Measurements from ENCODE around the gene COQ9.
"Not testable (repeated sequence)": the region's sequence is repeated elsewhere in the genome, so short reads cannot be mapped to it uniquely, and the experiment has no call there.

Gene COQ9

GRCh38 chr16:57447186-57447962 lies at the start of gene COQ9, which contains the start of gene CIAPIN1:
Gene COQ9 (plus strand): TSS chr16:57447479. CDS start chr16:57447506, 27 bp downstream.
Gene CIAPIN1 (minus strand): TSS chr16:57447385. CDS start chr16:57440928, 6,457 bp downstream.
- DNase-seq = peak; percentile 73

DNA sequence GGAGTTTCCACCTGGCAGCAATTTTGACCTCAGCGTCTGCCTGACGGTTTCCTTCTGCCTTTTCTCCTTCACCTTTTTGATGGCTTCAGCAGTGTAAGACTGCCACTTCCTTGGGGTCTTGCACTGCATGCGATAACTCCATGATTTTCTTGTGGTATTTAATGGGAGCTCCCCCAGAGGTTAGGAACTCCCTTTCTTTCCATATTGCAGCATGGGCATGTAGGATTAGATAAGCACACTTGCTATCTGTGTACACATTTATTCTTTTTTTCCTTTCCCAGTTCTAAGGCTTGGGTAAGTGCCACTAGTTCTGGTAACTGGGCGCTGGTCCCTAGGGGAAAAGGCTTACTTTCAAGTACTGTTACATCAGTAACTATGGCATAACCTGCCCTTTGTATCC lies 49.8 kb upstream of the COQ9 start:
- DNase-seq = not testable (repeated sequence)

DNA sequence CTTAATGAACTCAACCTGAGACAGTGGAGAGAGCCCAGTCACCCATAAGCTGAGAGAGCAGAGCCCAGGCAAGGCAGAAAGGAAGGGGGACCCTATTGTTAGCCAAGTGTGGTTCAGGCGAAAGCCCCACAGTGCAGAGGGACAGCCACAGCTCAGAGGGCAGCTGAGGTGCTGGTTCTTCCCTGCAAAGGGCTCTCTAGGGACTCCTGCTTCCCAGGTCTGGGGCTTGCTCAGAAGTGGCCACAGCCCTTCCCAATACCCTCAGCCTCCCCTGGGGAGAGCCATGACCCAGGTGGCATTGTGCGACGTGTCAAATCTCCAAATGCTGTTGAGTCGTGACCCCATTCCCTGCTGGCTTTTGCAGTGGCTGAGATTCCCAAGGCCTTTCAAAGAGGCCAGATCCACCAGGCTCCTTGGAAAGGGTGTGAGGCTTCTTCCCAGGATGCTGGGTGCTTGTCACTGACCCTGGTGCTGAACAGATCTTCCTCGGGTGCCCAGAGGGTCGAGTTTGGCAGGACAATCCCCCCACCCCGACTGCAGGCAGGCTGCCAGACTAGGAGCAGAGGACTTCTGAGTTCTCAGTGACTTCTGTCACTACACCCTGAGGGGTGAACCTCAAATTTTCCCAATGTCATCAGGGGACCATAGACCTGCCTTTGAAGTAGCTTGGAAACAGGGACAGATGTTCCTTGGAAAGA lies 45.2 kb upstream of the COQ9 start:
- no peak for DNase-seq

GRCh38 chr16:57403965-57404817 lies 43.1 kb upstream of the COQ9 start, which contains the start of gene CCL17:
Gene CCL17 (plus strand): TSS chr16:57404767. CDS start chr16:57413933, 9,166 bp downstream.
- DNase-seq = no peak

- DNase-seq = no peak
Observed at GRCh38 chr16:57405097-57405496, 42.2 kb upstream of the COQ9 start.

GRCh38 chr16:57406881-57407280 lies 40.4 kb upstream of the COQ9 start:
- DNase-seq = no peak

- DNase-seq = no peak
Observed at GRCh38 chr16:57407521-57408353, 39.5 kb upstream of the COQ9 start.

GRCh38 chr16:57409065-57409464 lies 38.2 kb upstream of the COQ9 start:
- no peak for DNase-seq

DNA sequence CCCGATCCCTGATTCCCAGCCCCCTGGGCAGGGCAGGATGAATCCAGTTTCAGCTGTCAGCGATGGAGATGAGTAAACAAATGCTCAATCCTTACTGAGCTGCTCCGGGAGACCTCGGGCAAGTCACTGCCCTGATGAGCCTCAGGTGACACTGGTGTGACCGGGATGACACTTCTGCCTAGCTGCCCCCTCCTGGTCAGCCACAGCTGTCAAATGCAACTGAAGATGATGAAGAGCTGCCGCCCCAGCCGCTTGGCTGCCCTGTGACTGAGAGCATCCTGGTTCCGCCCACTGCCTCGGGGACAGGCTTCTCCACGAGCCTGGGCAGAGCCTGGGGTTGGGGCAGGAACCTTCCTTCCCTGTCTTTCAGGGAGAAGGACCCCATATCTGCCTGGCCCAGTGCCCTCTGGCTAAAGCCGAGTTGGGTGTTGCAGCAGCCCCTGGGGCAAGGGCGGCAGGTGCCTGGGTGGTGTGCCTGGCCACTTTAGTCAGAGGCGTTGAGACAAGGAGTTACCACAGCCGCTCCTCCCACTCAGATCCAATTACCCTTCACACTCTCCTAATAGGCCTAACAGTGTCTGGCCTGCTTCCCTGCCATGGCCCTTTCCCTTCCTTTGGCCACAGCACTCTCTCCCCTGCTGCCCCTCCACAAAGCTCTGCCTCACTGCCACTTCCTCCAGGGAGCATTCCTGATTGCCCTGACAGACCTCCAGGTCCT lies 37.2 kb upstream of the COQ9 start:
- no peak for DNase-seq

DNA sequence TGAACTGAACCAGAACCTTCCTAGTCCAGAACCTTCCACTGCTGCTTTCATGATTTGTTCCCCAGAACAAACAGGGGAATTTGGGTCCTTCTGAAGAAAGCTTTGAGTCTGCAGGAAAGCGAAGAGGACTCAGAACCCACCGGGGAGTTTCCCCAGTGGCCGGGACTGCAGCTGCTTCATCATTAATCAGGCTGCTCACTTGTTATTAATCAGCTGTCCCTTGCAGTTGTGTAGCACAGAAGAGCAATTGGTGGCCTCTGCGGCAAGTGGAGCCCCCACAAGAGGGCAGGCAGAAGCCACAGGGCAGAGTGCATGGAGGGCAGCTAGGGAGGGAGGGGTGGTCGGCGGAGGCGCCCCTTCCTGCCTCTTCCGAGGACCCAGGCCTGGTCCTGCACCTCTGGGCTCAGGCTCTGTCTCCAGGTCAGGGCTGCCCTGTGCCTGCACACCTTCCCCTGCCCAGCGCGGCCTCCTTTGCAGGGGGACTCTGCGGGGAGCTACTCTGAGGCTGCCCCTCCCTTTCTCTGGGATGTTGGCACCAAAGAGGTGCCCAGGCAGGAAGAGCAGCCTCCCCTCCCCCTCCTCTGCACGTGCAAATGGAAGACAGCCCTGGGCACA lies 35.8 kb upstream of the COQ9 start:
- DNase-seq = no peak

GRCh38 chr16:57412584-57412983 lies 34.7 kb upstream of the COQ9 start:
- no peak for DNase-seq

GRCh38 chr16:57413301-57413730 lies 34.0 kb upstream of the COQ9 start:
- DNase-seq = no peak

- no peak for DNase-seq
Observed at GRCh38 chr16:57413733-57414132, 33.5 kb upstream of the COQ9 start.

GRCh38 chr16:57416084-57416483 lies 31.2 kb upstream of the COQ9 start:
- no peak for DNase-seq

GRCh38 chr16:57419506-57419905 lies 27.8 kb upstream of the COQ9 start:
- no peak for DNase-seq

DNA sequence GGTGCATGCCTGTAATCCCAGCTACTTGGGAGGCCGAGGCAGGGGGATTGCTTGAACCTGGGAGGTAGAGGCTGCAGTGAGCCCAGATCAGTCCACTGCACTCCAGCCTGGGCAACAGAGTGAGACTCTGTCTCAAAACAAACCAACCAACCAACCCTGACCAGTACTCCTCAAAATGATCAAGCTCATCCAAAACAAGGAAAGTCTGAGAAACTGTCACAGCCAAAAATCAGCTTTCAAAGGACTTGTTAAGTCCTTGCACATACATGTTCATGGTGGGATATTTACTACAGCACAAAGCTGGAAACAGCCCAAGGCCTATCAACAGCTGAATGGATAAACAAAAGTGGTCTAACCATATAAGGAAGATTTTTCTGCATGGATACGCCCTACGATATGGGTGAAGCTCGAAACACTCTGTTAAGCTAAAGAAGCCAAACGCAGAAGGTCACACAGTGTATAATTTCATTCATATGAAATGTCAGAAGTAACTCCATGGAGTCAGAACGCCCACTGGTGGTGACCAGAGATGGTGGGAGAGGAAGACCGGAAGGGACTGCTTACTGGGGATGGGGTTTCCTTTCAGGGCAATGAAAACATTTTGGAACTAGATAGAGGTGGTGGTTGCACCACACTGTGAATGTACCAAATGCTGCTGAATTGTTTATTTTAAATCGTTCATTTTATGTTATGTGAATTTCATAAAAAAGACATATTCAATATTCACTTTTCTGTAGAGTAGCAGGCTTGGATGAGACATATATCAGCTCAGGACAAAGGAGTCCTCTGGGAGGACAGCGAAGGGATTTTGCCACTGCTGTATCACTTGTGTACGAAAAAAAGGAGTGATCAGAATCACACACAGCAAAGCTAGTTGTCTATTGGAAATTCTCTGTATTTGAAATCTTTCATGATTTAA lies 25.0 kb upstream of the COQ9 start:
- DNase-seq = peak; percentile 41

GRCh38 chr16:57423152-57423551 lies 24.1 kb upstream of the COQ9 start:
- no peak for DNase-seq

GRCh38 chr16:57424583-57424982 lies 22.7 kb upstream of the COQ9 start:
- no peak for DNase-seq

GRCh38 chr16:57426356-57426755 lies 20.9 kb upstream of the COQ9 start:
- DNase-seq = no peak

GRCh38 chr16:57427307-57427706 lies 20.0 kb upstream of the COQ9 start:
- no peak for DNase-seq
